HG02870 (cell line): Measurements from ENCODE around the gene GRIA3.
"Not testable (repeated sequence)": the region's sequence is repeated elsewhere in the genome, so short reads cannot be mapped to it uniquely, and the experiment has no call there.

ENCODE experiments used
- ATAC-seq: cut with Tn5 transposase; IDR thresholded peaks from one replicate; pipeline ENCODE4 v1.9.1; 2021; ENCODE audit warnings: mild to moderate bottlenecking, moderate library complexity; ENCODE audit not compliant: unreplicated experiment

GRIA3 gene

DNA sequence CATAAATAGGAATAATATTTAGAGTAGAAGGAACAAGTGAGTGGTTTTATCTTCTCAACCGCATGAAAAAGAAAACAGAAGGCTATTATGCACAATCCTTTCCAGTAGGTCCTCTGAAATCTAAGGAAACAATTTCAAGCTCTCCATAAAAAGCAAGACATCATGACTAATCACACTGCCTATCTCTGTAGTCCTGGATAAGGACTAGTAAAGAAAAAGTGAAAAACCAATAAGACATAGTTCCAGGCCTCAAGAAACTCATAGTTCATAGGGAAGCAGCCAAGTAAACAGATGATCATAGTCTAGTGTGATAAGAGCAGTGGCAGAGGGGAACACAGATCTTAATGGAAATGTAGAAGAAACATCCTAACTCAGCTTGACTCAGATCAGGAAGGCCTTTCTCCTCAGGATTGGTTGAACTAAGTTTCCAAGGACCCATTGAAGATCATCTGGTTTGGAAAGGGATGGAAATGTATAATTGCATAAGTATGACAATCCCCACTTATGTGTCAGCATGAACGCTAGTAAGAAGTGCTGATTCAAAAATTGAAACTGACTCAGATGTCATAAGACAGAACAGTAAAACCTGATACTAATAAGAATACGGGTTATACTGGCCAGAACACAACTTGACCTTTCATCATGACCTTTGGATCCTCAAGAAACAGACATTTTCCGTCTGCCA lies 155.3 kb downstream of the GRIA3 start:
- ATAC-seq = peak; percentile 74

GRCh38 chrX:123340696-123341095 lies 156.6 kb downstream of the GRIA3 start:
- ATAC-seq = peak; percentile 47

- ATAC-seq = no peak
These were observed 164.4 kb downstream of the GRIA3 start for GRCh38 chrX:123348468-123348867.

- no peak for ATAC-seq
These were observed 166.1 kb downstream of the GRIA3 start for GRCh38 chrX:123350226-123350625.

DNA sequence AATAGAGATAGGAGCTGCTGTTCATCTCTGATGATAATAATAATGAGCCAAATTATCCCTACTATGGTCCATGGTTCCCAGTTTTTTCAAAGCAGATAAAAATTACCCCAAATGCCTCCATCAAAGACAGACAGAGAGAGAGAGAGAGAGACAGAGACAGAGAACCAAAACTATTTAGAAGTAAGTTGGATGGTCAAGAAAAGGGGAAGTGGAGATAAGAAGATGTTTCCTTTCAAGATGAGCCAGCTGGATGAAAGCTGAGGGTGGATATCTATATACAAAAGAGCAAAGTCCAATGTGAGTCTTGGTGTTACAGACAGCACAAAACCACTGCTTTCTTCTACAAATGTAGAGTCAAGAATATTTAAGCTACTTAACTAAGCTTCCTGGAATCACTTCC lies 173.9 kb downstream of the GRIA3 start:
- peak; percentile 97 for ATAC-seq

GRCh38 chrX:123358457-123358856 lies 174.4 kb downstream of the GRIA3 start:
- ATAC-seq = no peak

DNA sequence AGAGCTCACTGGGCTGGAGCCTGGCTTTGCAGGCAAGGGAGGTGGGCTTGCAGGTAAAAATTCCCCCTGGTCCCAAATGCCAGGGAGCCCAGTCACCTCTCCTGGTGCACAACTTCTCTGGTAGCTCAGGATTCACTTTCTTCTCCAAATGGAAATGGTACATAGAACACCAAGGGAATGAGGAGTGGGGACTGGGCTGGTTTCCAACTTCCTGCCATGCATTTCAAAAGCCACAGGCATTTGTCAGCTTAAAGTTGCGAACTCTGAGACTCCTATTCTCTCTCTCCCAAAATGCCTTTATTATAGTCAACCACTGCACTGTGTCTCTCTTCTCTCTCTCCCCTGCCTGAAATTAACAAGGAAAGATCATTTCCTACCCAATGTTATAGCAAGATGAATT lies 177.3 kb downstream of the GRIA3 start:
- no peak for ATAC-seq

DNA sequence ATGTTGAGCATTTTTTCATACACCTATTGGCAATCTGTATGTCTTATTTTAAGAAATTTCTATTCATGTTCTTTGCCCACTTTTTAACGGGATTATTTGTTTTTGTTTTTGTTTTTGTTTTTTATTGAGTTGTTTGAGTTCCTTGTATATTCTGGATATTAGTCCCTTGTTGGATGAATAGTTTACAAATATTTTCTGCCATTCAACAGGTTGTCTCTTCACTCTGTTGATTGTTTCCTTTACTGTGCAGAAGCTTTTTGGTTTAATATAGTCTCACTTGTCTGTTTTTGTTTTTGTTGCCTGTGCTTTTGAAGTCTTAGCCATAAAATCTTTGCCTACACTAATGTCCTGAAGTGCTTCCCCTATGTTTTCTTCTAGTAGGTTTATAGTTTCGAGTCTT lies 202.1 kb downstream of the GRIA3 start:
- not testable (repeated sequence) for ATAC-seq

DNA sequence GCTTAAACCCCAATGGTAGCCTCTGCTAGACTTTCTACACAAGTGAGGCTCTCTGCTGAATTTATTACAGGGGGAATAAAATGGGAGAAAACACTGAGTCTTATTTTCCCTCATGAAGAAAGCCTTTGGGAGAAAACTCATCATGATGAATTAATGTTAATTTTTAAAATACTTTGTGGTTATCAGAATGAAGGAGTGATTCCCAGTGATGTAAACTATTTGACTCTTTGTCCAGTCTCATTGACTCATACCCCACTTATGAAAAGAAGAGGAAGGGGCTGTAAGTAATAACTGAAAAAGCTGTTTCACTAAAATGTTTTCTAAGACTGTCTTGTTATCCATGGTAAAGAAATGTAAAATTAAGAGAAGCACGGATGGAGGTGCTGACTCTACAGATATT lies 208.8 kb downstream of the GRIA3 start:
- no peak for ATAC-seq

DNA sequence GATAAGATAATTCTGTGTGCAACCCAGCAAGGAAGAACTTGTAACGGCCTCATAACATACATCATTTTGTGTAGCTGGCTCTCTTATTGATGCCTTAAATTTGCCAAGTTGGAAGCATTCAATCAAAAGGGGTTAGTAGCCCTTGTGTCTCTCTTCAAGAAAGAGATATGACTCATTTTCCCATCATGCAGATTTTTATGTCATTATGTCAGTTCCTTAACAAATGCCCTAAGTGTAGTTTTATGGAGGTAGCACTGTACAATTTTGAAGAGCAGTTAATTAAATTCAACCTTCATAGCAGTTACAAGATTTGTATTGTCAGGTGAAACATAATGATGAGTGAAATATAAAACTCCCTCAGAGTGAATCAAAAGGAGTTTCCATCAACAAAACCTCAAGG lies 215.6 kb downstream of the GRIA3 start:
- no peak for ATAC-seq

DNA sequence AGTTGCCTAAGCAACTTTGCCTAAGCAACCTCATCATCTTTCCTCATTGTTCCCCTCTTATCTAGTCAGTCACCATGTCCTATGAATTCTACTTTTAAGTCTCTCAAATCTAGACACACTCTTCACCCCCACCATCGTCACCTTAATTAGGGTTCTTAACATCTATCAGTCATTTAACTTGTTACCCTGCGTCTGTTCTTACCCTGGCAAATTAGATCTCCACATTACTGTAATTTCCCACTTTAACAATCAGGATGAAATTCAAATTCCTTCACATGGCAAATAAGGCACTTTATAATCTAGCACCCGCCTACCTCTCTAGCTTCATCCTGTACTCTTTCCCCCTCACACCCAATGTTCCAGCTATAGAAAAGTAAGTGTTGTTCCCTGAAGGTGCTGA lies 221.2 kb downstream of the GRIA3 start:
- no peak for ATAC-seq

DNA sequence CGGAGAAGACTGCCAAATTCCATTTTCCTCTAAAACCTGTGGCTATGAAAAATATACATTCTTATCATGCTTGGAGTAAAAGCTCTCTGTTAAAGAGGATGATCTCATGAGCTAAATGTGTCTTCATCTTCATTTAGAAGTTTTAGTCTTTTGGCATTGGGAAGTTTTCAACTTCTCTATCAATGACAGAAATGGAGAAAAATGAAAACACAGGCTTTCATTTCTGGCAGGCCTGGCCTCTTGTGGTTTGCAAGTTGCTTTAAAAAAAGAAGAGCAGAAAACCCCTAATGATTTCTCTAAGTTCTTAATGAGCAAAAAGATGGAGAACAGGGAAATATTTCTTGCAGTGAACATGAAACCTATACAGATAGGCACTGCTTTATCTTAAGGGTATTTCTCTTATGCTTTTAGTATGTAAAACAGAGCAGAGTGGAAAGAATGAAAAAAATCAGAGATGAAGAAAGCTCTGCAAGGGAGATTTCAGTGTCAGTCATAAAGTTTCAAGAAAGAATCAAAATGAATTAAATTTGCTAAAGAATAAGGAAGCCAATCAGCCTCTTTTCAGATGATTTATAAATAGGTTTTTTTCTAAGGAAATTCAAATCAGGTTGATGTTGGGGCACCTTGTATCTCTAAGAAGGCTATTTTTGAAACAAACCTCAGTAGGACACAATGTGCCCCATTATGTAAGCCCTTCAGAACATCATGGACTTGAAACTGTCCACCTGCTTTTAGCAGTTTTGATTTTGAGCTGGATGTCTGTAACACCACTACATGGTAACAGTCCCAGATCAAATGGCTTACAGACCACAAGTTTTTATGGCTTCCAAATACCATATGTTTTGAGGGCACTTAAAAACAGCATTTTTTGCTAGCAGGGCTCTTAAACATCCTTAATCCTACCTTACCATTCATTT lies 225.0 kb downstream of the GRIA3 start:
- peak; percentile 49 for ATAC-seq

GRCh38 chrX:123422875-123423274 lies 238.8 kb downstream of the GRIA3 start:
- ATAC-seq = peak; percentile 36

- peak; percentile 96 for ATAC-seq
These were observed 240.5 kb downstream of the GRIA3 start for GRCh38 chrX:123424546-123424945.

- no peak for ATAC-seq
These were observed 241.4 kb downstream of the GRIA3 start for GRCh38 chrX:123425471-123425870.

DNA sequence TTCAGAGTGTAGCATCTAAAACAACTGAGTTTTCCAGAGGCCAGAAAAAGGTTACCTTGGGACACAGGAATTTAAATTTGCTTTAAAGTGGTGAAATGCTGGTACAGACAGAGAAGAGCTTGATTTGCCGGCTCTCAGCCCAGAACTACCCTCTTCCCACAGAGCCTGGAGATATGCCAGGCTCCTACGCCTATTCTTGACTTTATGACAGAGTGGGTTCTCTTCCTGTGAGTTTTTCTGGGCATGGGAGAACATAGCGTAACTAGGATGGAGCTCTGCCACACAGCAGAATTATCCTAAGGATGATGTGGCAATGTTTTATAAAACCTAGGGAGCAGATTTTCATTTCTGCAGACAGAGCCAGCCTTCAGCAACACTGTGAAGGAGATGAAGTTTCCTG lies 241.8 kb downstream of the GRIA3 start:
- no peak for ATAC-seq

GRCh38 chrX:123432361-123433150 lies 248.5 kb downstream of the GRIA3 start:
- no peak for ATAC-seq

- ATAC-seq = no peak
These were observed 252.5 kb downstream of the GRIA3 start for GRCh38 chrX:123436512-123437136.

DNA sequence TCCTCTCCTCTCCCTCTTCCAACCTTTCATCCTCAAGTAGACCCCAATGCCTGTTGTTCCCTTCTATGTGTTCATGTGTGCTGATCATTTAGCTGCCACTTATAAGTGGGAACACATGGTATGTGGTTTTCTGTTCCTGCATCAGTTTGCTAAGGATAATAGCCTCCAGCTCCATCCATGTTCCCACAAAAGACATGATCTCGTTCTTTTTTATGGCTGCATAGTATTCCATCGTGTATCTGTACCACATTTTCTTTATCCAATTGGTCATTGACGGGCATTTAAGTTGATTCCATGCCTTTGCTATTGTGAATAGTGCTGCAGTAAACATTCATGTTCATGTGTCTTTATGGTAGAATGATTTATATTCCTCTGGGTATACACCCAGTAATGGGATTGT lies 255.8 kb downstream of the GRIA3 start:
- not testable (repeated sequence) for ATAC-seq

- ATAC-seq = no peak
These were observed 258.7 kb downstream of the GRIA3 start for GRCh38 chrX:123442764-123443163.

- ATAC-seq = no peak
These were observed 263.4 kb downstream of the GRIA3 start for GRCh38 chrX:123447506-123447905.
